ENCODE results near the gene RBM3. TPM values are rescaled to one million over a fixed set of nuclear protein-coding genes. Genes with fewer than 3 reads are reported as not detected.

Gene RBM3
- total RNA-seq, 1 donor from 2014 or later, result 264 TPM

- peaks cover 11% of the 10 kb centered on the region for H3K79me2 ChIP-seq (ENCODE audit: insufficient read depth, low read length)
- FAIRE-seq, result no peak
- Mint-ChIP-seq H3K9me3 (ENCODE audit: unreplicated experiment) (no peaks in the 10 kb centered on the region), H3K27me3 (ENCODE audit: low read depth, unreplicated experiment) (no peaks in the 10 kb centered on the region), H3K4me3 (ENCODE audit: unreplicated experiment) (no peak overlapping the region), H3K4me1 (ENCODE audit: low read depth, unreplicated experiment) (no peaks in the 10 kb centered on the region), H3K36me3 (ENCODE audit: low read depth, unreplicated experiment) (peaks cover 4% of the 10 kb centered on the region), H3K27ac (ENCODE audit: unreplicated experiment) (no peak overlapping the region)
- H3K27ac ChIP-seq (ENCODE audit: low read depth, low read length), result no peak overlapping the region
- H3K9me3 ChIP-seq (ENCODE audit: insufficient read depth, low read depth, low read length), result no peaks in the 10 kb centered on the region
- H3K27me3 ChIP-seq (ENCODE audit: insufficient read depth, low read length), result no peaks in the 10 kb centered on the region
- no peak overlapping the region for H2AFZ ChIP-seq (ENCODE audit: low read depth, low read length)
- no peak for TF ChIP-seq EZH2 (IDR thresholded peaks at IDR 0.05; ENCODE audit: insufficient read depth, low read length)
- no peak for TF ChIP-seq CTCF (IDR thresholded peaks at IDR 0.05; ENCODE audit: insufficient read depth, low read depth, low read length)
- no peaks in the 10 kb centered on the region for H4K20me1 ChIP-seq (ENCODE audit: insufficient read depth, low read length)
- no peak for DNase-seq (ENCODE audit: low read depth)
- H3K4me3 ChIP-seq (ENCODE audit: insufficient read depth, low read depth, low read length), result no peak overlapping the region
- H3K9ac ChIP-seq (ENCODE audit: low read length), result no peak overlapping the region
- peaks cover 2% of the 10 kb centered on the region for H3K36me3 ChIP-seq (ENCODE audit: insufficient read depth, low read length)
- no peaks in the 10 kb centered on the region for H3K4me1 ChIP-seq (ENCODE audit: insufficient read depth, low read length)
- H3K4me2 ChIP-seq (ENCODE audit: low read length), result no peak overlapping the region
Observed at GRCh38 chrX:48600226-48600625, 25.9 kb downstream of the RBM3 start.

- no peaks in the 10 kb centered on the region for H3K27me3 ChIP-seq (ENCODE audit: insufficient read depth, low read length)
- H3K4me3 Mint-ChIP-seq (ENCODE audit: unreplicated experiment), result no peak overlapping the region
- H3K4me1 Mint-ChIP-seq (ENCODE audit: low read depth, unreplicated experiment), result no peaks in the 10 kb centered on the region
- no peak overlapping the region for H3K4me2 ChIP-seq (ENCODE audit: low read length)
- no peak overlapping the region for H3K27ac Mint-ChIP-seq (ENCODE audit: unreplicated experiment)
- H3K9me3 Mint-ChIP-seq (ENCODE audit: unreplicated experiment), result no peaks in the 10 kb centered on the region
- no peak for DNase-seq (ENCODE audit: low read depth)
- H3K9ac ChIP-seq (ENCODE audit: low read length), result no peak overlapping the region
- TF ChIP-seq CTCF (IDR thresholded peaks at IDR 0.05; ENCODE audit: insufficient read depth, low read depth, low read length) (no peak), EZH2 (IDR thresholded peaks at IDR 0.05; ENCODE audit: insufficient read depth, low read length) (no peak)
- peaks cover 11% of the 10 kb centered on the region for H3K36me3 Mint-ChIP-seq (ENCODE audit: low read depth, unreplicated experiment)
- peaks cover 2% of the 10 kb centered on the region for H3K36me3 ChIP-seq (ENCODE audit: insufficient read depth, low read length)
- no peak overlapping the region for H2AFZ ChIP-seq (ENCODE audit: low read depth, low read length)
- H3K4me1 ChIP-seq (ENCODE audit: insufficient read depth, low read length), result no peaks in the 10 kb centered on the region
- no peak overlapping the region for H3K27ac ChIP-seq (ENCODE audit: low read depth, low read length)
- no peak for FAIRE-seq
- H3K79me2 ChIP-seq (ENCODE audit: insufficient read depth, low read length), result peaks cover 11% of the 10 kb centered on the region
- no peak overlapping the region for H3K4me3 ChIP-seq (ENCODE audit: insufficient read depth, low read depth, low read length)
- no peaks in the 10 kb centered on the region for H3K27me3 Mint-ChIP-seq (ENCODE audit: low read depth, unreplicated experiment)
- no peaks in the 10 kb centered on the region for H4K20me1 ChIP-seq (ENCODE audit: insufficient read depth, low read length)
- no peaks in the 10 kb centered on the region for H3K9me3 ChIP-seq (ENCODE audit: insufficient read depth, low read depth, low read length)
Observed at GRCh38 chrX:48601741-48602394, 27.6 kb downstream of the RBM3 start.

- peaks cover 1% of the 10 kb centered on the region for H3K9me3 Mint-ChIP-seq (ENCODE audit: unreplicated experiment)
- no peaks in the 10 kb centered on the region for H3K4me1 Mint-ChIP-seq (ENCODE audit: low read depth, unreplicated experiment)
- no peaks in the 10 kb centered on the region for H3K36me3 ChIP-seq (ENCODE audit: insufficient read depth, low read length)
- H3K9ac ChIP-seq (ENCODE audit: low read length), result no peak overlapping the region
- no peak overlapping the region for H2AFZ ChIP-seq (ENCODE audit: low read depth, low read length)
- H3K27me3 ChIP-seq (ENCODE audit: insufficient read depth, low read length), result no peaks in the 10 kb centered on the region
- no peaks in the 10 kb centered on the region for H3K79me2 ChIP-seq (ENCODE audit: insufficient read depth, low read length)
- peaks cover 12% of the 10 kb centered on the region for H3K36me3 Mint-ChIP-seq (ENCODE audit: low read depth, unreplicated experiment)
- DNase-seq (ENCODE audit: low read depth) (no peak), FAIRE-seq (no peak)
- no peak overlapping the region for H3K4me3 Mint-ChIP-seq (ENCODE audit: unreplicated experiment)
- no peaks in the 10 kb centered on the region for H3K4me1 ChIP-seq (ENCODE audit: insufficient read depth, low read length)
- no peak overlapping the region for H3K27ac Mint-ChIP-seq (ENCODE audit: unreplicated experiment)
- no peak overlapping the region for H3K27ac ChIP-seq (ENCODE audit: low read depth, low read length)
- H3K27me3 Mint-ChIP-seq (ENCODE audit: low read depth, unreplicated experiment), result no peaks in the 10 kb centered on the region
- no peaks in the 10 kb centered on the region for H3K9me3 ChIP-seq (ENCODE audit: insufficient read depth, low read depth, low read length)
- no peak overlapping the region for H3K4me2 ChIP-seq (ENCODE audit: low read length)
- no peak overlapping the region for H3K4me3 ChIP-seq (ENCODE audit: insufficient read depth, low read depth, low read length)
- H4K20me1 ChIP-seq (ENCODE audit: insufficient read depth, low read length), result no peaks in the 10 kb centered on the region
- TF ChIP-seq EZH2 (IDR thresholded peaks at IDR 0.05; ENCODE audit: insufficient read depth, low read length), result no peak
- TF ChIP-seq CTCF (IDR thresholded peaks at IDR 0.05; ENCODE audit: insufficient read depth, low read depth, low read length), result no peak
Observed at GRCh38 chrX:48604701-48605100, 30.4 kb downstream of the RBM3 start.
